HG03045 (cell line): ENCODE measurements around the gene SVOP.
"Not testable (repeated sequence)": the region's sequence is repeated elsewhere in the genome, so short reads cannot be mapped to it uniquely, and the experiment has no call there.

ENCODE experiments used
- ATAC-seq: cut with Tn5 transposase; IDR thresholded peaks from one replicate; pipeline ENCODE4 v1.9.1; 2021; ENCODE audit warnings: mild to moderate bottlenecking, moderate library complexity; ENCODE audit not compliant: unreplicated experiment

The SVOP gene, protein sequence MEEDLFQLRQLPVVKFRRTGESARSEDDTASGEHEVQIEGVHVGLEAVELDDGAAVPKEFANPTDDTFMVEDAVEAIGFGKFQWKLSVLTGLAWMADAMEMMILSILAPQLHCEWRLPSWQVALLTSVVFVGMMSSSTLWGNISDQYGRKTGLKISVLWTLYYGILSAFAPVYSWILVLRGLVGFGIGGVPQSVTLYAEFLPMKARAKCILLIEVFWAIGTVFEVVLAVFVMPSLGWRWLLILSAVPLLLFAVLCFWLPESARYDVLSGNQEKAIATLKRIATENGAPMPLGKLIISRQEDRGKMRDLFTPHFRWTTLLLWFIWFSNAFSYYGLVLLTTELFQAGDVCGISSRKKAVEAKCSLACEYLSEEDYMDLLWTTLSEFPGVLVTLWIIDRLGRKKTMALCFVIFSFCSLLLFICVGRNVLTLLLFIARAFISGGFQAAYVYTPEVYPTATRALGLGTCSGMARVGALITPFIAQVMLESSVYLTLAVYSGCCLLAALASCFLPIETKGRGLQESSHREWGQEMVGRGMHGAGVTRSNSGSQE

DNA sequence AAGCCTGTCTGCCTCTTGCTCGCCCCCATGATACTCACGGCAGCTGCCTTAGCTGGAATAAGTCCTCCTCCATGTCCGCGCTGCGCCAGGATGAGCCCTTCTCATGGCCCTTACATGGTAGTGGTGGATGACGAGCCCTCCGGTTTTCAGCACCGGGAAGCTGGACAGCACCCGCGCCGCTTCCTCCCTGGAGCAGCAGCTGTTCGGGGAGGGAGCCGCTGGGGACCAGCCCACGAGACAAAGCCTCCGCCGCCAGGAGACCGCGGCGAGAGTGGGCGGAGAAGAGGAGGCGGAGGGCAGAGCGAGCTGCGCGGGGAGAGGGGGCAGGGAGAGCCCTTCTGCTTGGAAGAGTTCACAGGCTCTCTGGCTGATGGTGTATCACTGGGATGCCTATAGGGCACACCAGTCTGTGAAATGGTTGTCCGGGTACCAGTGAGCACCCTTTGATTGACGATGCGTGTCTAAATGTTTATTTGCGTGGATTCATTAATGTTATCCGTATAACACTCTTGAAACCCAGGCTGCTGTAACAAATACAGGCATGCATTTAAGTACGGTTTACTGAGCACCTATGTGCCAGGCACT is at the start of gene SVOP:
Gene SVOP (minus strand): TSS at position 273 of the 585 bp plus-strand sequence. CDS start 200 bp downstream, at position 73.
- ATAC-seq, result no peak

DNA sequence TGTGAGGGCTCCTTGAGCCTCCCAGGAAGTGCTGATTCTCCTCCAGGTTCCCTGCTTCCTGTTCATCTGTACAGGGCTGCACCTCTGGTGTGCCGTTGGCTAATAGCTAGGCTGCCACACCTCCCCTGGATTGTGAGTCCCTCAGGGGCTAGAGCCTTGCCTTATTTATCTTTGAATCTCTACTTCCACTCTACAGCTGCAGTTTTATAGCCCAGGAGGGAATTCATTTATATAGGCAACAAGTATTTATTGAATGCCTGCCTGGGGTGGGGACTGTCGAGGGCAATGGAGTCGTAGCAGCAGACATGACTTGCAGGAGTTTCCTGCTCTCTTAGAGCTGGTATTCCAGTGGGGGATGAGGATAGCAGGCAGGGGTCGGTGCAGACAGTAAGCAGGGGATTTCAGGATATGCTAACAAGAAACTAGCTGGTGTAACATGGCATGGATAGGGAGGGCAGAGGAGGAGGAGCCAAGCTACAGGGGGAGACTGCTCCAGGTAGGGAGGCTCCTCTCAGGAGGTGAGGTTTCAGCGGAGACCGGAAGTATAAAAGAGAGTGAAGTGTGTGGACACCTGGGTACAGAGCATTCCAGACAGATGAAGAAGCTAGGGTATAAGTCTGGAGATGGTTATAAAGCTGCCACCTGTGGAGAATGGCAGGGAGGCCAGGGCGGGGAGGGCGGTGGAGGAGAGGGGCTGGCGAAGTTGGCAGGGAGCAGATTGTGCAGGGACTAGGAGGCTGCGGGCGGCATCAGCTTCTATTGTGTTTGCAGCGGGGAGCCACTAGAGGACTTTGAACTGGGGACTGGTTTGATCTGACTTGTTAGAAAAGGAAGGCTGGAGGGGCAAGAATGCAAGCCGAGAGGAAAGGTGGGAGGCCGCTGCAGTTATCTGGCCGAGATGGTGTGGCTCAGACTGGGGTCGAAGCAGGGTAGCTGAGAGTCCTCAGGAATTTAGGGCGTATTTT is 48.7 kb upstream of the SVOP start:
- no peak for ATAC-seq

DNA sequence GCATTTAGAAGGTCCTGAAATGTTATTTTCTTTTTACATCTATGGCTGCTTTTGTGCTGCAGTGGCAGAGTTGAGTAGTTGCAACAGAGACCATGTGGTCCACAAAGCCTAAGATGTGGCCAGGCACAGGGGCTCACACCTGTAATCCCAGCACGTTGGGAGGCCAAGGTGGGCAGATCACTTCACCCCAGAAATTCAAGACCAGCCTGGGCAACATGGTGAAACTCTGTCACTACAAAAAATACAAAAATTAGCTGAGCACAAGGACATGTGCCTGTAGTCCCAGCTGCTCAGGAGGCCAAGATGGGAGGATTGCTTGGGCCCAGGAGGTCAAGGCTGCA is 45.0 kb upstream of the SVOP start:
- ATAC-seq, result no peak

DNA sequence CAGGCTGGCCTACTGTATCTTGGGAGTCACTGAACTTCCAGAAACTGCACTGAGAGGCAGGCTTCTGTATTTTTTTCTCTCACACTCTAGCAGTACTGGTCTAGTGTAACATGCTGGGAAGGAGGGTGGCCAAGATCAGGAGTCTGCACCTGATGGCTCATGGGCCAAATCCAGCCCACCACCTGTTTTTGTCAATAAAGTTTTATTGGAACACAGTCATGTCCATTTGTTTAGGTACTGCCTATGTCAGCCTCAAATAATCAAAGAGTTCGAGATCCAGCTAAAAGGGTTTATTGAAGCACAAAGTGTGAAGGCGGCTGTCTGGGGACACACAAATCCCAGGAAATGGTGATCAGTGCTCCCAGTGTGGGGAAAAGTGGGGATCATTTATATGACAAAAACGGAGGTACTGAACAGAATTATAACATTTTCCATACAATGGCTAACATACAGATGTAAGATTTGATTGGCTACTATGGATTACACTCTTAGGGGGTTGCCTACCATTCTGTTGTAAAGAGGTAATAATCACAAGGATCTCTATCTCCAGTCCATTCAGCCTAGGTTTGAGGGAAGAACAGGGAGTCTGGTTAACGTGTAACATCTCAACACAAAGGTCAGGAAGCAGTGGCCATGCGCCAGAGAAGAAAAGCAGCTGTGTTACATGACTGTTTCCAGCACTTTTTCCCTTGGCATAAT is 44.4 kb upstream of the SVOP start:
- no peak for ATAC-seq

DNA sequence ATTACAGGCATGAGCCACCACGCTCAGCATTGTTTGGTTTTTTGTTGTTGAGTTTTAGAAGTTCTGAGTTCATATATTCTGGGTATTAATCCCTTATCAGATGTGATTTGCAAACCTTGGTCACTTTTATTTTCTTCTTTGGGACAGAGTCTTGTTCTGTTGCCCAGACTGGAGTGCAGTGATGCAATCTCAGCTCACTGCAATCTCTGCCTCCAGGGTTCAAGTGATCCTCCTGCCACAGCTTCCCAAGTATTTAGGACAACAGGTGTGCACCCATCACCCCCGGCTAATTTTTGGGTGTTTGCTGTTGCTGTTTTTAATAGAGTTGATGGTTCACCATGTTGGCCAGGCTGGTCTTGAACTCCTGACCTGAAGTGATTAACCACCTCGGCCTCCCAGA is 43.3 kb upstream of the SVOP start:
- no peak for ATAC-seq

DNA sequence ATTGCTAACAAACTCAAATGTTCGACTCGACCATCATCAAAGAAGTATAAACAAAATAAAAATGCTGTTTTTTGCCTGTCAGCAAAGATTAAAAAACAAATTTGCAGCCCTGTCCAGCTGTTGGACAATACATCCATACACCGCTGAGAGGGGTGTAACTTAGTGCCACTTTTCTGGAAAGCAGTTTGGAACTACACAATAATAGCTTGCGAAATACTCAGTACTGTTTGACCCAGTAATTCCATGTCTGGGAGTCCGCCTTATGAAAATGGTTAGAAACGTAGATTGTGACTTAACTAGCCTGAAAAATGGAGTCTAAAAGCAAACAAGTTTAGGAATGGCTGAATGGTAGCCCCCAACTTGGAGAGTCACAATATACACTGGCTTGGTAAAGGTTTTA is 37.9 kb upstream of the SVOP start:
- ATAC-seq, result no peak

DNA sequence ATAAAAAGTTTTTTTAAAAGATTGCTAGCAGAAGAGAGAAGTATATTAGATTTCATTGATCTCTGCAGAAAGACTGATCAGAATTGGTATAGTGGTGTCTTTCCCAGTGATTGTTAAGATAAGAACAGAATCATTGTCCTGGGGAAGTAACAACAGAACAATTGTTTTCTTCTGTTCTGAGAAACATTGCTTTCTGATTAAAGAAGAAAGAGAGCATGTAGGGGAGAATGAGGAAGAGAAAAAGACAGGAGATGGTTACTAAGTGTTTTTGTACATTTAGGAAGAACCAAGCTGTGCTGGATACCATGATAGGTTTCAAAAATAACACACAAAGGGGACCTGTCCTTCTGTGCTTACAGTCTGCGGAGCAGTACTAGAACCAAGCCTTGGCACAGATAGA is 36.5 kb upstream of the SVOP start:
- no peak for ATAC-seq

DNA sequence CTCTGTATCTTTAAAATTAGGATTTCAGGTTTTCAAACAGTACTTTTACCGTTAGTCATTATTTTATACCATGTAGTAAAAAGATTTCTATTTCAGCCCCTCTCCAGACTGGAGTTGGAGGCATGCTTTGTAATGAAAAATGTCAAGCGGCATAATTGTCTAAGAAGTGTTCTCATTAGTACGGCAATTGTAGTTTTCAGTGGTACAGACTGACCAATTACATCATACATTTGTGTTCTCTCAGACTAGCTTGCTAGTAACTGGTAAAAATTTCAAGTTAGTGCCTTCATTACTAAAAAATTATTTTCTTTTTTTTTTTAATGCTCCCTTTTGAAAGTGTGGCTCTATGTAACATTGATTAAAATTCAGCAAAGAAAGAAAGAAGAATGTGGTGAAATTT is 36.0 kb upstream of the SVOP start:
- ATAC-seq, result no peak

DNA sequence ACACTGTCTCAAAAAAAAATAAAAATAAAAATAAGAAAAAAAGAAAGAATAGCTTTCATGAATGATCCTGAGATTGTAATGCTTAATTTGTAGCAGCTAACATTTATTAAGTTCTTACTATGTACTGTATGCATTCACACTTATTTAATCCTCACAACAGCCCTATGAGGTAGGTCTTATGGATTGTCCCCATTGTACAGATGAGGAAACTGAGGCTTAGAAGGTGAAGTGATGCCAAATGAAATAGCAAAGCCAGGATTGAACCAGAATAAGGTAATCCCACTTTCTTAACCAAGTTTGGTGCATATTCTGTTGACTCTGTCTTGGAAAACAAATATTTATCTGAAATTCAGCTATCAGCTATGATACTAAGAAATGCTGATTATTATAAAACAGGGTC is 33.7 kb upstream of the SVOP start:
- no peak for ATAC-seq

DNA sequence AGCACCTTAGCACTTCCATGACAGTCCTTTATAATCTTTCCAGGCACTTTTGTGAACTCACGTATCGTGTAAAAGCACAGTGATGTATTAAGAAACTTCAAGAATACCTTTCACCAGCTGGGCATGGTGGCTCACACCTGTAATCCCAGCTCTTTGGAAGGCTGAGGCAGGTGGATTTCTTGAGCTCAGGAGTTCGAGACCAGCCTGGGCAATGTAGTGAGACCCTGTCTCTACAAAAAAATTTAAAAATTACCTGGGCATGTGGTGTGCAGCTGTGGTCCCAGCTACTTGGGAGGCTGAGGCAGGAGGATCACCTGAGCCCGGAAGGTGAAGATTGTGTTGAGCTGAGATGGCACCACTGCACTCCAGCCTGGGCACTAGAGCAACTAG is 33.3 kb upstream of the SVOP start:
- not testable (repeated sequence) for ATAC-seq

DNA sequence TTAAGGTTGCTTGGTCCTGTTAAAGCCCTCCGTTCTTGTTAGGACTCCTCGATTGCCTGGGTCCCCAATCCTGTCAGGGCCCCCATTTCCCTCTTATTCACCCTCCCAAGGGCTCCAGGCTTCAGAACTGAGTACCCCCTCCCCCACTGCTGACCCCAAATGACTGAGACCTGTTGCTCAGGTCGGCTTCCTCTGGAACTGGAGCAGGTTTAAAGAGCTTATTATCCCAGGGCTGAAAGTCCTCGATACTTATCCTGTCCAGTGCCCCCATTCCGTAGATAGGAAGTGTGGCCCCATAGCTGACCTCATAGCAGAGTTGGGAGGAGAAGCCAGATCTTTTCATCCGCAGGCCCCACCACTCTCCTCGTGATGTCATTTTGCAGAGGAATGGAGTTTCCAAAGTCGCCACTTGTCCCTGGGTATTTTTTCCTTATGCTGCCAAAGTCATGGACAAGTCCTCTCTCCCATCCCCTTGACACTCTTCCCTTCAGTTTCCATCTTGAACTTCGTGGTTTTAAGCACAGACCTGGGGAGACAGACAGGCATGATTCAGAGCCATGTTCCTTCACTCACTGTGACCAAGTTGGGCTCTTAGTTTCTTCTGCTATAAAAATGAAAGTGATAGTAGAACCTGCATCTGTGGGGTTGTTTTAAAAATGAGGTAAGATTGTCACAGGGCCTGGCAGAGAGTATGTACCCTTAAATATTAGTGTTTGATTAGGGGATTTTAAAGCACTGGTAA is 32.7 kb upstream of the SVOP start:
- peak; percentile 42 for ATAC-seq

DNA sequence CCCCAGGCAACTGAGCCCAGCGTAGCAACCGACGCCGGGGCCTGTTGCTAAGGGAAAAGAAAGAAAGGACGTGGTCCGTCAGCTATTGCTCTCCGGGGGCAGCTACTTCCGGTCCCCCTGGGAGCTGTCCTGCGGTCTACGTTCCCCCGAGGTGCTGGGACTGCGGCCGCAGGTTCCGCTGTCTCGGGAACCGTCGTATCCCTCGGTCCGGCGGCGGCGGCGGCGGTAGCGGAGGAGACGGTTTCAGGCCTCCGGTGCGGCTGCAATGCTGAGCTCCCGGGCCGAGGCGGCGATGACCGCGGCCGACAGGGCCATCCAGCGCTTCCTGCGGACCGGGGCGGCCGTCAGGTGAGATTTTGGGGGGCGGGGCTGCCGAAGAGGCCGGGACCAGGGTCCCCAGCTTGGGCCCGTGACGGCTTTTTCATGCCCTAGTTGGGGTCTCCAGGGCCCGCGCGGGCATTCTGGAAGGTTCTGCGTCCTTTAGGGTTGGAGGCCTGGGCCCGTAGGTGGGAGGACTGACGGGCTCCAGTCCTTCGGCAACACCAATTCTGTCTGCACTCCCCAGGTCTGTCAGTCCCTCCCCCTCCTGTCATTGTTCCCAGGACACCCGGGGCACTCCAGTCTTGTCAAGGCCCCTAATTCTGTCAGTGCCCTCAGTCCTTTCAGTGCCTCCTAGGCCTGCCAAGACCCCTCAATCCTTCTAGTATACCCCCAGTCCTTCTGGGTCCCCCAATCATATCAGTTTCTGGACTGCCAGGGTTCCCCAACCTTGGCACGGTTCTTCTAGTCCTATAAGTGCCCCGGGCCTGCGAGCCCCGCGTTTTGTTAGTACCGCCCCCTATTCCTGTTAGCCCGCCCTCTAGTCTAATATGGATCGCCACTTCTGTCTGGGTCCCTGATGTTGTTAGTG is 31.8 kb upstream of the SVOP start, which contains the start of gene USP30:
Gene USP30 (plus strand): TSS at position 163 of the 910 bp plus-strand sequence. CDS start 103 bp downstream, at position 266.
- ATAC-seq, result peak; percentile 78

DNA sequence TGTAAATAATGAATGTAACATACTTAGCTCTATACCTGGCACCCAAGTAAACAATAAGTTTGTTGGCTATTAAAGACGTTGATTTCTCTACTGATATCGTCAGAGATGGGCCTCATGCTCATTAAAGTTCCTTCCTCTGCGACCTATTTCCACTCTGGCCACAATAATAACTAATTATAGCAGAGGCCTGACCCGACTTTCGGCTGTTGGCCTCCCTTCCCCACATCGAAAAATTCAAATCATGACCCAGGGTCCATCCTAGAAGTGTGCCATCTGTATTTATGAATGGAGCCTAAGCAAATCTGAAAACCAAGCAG is 31.2 kb upstream of the SVOP start:
- no peak for ATAC-seq

DNA sequence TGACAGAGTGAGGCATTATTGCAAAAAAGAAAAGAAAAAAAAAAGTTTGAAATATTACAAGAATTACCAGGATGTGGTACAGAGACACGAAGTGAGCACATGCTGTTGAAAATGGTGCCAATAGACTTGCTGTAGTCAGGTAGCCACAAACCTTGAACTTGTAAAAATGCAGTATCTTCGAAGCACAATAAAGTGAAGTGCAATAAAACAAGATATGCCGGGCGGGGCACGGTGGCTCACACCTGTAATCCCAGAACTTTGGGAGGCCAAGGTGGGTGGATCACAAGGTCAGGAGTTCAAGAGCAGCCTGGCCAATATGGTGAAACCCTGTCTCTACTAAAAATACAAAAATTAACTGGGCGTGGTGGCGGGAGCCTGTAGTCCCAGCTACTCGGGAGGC is 28.9 kb upstream of the SVOP start:
- ATAC-seq, result not testable (repeated sequence)

DNA sequence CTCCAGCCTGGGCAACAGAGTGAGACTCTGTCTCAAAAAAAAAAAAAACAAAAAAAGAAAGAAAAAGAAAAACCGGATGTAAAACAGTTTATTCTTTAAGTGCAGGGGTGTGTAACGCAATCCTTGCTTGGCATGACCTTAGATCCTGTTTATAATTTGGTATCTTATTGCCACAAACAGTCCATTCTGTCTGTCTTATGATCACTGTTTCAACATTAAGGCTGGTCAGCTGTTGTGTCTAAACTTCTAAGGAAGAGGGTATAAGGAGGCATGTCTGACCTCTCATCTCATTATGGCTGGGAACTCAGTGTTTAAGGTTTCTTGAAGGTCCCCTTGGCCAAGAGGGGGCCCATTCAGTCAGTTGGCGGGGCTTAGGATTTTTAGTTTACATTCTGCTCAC is 27.8 kb upstream of the SVOP start:
- not testable (repeated sequence) for ATAC-seq

DNA sequence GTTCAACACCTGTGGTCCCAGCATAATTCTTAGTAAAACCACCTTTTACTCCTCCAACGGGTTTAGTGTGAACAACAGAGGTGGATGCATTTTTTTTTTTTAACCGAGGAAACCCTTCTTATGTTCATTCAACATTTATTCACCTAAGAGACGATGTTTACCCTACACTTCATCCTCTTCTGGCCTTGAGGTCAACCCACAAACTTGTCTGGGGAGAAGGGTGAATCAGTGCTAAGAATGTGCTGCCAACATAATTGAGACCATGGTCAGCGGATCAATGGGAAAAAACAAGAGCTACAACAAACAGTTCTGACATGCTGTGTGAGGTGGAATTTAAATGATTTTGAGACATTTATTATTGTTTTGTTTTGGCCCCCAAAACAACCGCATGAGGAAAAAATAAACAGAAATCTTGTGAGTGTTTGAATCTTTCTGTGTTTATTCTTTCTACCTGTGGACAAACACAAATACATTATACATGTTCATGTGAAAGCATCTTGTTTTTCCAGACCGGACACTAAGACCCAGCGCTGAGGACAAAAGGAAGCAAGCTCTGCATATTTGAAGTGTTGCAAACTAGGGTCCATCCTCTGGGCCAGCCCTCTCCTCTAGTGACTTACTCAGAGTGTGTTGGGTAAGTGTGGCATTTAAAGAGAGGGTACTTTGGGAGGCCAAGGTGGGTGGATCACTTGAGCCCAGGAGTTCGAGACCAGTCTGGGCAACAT is 26.4 kb upstream of the SVOP start:
- ATAC-seq, result no peak

DNA sequence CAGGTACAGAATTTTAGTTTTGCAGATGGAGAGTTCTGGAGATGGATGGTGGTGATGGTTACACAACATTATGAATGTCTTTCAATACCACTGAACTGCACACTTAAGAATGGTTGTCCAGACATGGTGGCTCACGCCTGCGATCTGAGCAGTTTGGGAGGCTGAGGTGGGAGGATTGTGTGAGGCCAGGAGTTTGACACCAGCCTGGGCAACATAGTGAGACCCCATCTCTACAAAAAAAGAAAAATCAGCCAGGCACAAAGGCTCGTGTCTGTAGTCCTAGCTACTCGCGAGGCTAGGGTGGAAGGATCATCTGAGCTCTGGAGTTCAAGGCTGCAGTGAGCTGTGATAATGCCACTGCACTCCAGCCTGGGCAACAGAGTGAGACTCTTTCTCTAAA is 23.4 kb upstream of the SVOP start:
- ATAC-seq, result no peak

DNA sequence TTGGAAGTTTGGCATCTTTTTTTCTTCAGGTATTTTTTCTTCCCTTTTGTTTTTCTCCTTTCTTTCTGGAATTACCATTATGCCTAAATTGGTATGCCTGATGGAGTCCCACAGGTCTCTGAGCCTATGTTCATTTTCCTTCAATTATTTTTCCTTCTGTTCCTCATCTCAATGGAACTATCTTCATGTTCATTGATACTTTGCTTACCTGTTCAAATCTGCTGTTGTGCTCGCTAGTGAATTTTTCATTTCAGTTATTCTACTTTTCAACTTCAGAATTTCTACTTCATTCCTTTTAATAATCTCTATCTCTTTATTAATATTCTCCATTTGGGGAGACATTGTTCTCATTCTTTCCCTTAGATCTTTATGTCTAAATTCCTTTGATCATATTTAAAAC is 16.1 kb upstream of the SVOP start:
- ATAC-seq, result no peak
